HEK293 (cell line): ENCODE results near the gene EMSY.

Source experiments
- CTCF ChIA-PET: fragments of 350-600 bp; formaldehyde crosslinking; extraction: SDS; loops from one replicate; lab custom pipeline; 2021; ENCODE audit warnings: antibody characterized with exemption; lab: Yijun Ruan, JAX
- POLR2A ChIA-PET: fragments of 300-600 bp; formaldehyde crosslinking; extraction: SDS; loops from one replicate; lab custom pipeline; 2020; ENCODE audit warnings: antibody characterized with exemption, inconsistent platforms; lab: Yijun Ruan, JAX
- H3K27ac ChIP-seq: fragments of 200-500 bp; sonication (Bioruptor generic); 2 replicates; pipeline ENCODE4 v1.5.1; 2014; ENCODE audit warnings: low read depth, low read length, control low read depth, inconsistent platforms; ENCODE audit errors: extremely low read depth
- H3K36me3 ChIP-seq, 2 experiments: fragments of 200-500 bp in 1 of 2; sonication (Bioruptor generic) in 1 of 2; 1 replicate in 1 of 2; 2 replicates in 1 of 2; pipeline ENCODE4 v1.5.1; 2014 to 2017; ENCODE audit warnings: inconsistent platforms in 2 of 2, low read length in 2 of 2; ENCODE audit not compliant: control insufficient read depth in 2 of 2, insufficient read depth in 1 of 2
- H3K4me1 ChIP-seq: fragments of 200-500 bp; sonication (Bioruptor generic); 2 replicates; pipeline ENCODE4 v1.5.1; 2014; ENCODE audit warnings: mild to moderate bottlenecking, low read length, inconsistent platforms; ENCODE audit not compliant: control insufficient read depth, insufficient read depth
- H3K4me3 ChIP-seq: 2 replicates; pipeline ENCODE4 v1.5.1; 2011; ENCODE audit warnings: low read depth, mild to moderate bottlenecking, control low read depth, low read length, moderate library complexity
- H3K9me3 ChIP-seq: fragments of 200-500 bp; sonication (Bioruptor generic); 2 replicates; pipeline ENCODE4 v1.5.1; 2014; ENCODE audit warnings: low read depth, low read length, inconsistent platforms; ENCODE audit not compliant: control insufficient read depth, insufficient read depth
- FEZF1 ChIP-seq: fragments of 450-650 bp; formaldehyde crosslinking; IDR thresholded peaks from 2 replicates; pipeline ENCODE4 v1.5.1; 2016; ENCODE audit warnings: missing biosample characterization, missing genetic modification characterization
- KLF1 ChIP-seq: fragments of 450-650 bp; formaldehyde crosslinking; IDR thresholded peaks from 2 replicates; pipeline ENCODE4 v1.5.1; 2016; ENCODE audit warnings: missing biosample characterization, missing genetic modification characterization
- KLF17 ChIP-seq: fragments of 450-650 bp; formaldehyde crosslinking; IDR thresholded peaks from 2 replicates; pipeline ENCODE4 v1.5.1; 2016; ENCODE audit warnings: missing biosample characterization, missing genetic modification characterization
- KLF8 ChIP-seq: fragments of 450-650 bp; formaldehyde crosslinking; IDR thresholded peaks from 2 replicates; pipeline ENCODE4 v1.5.1; 2016; ENCODE audit warnings: missing biosample characterization, missing genetic modification characterization
- MEIS1 ChIP-seq: sonication (generic); formaldehyde crosslinking; IDR thresholded peaks from 2 replicates; pipeline ENCODE4 v1.8.1; 2022; ENCODE audit warnings: missing genetic modification reagents, mild to moderate bottlenecking, borderline replicate concordance
- MZF1 ChIP-seq: fragments of 450-650 bp; formaldehyde crosslinking; IDR thresholded peaks from 2 replicates; pipeline ENCODE4 v1.5.1; 2017; ENCODE audit warnings: missing biosample characterization, missing genetic modification characterization, borderline replicate concordance
- PRDM6 ChIP-seq: fragments of 450-650 bp; formaldehyde crosslinking; IDR thresholded peaks from 2 replicates; pipeline ENCODE4 v1.5.1; 2017; ENCODE audit warnings: missing biosample characterization, missing genetic modification characterization
- REPIN1 ChIP-seq: fragments of 450-650 bp; formaldehyde crosslinking; IDR thresholded peaks from 2 replicates; pipeline ENCODE4 v1.5.1; 2017; ENCODE audit warnings: missing biosample characterization, missing genetic modification characterization, low read depth
- SP7 ChIP-seq: fragments of 450-650 bp; formaldehyde crosslinking; IDR thresholded peaks from 2 replicates; pipeline ENCODE4 v1.5.1; 2016; ENCODE audit warnings: missing biosample characterization, missing genetic modification characterization
- ZBTB20 ChIP-seq: fragments of 450-650 bp; formaldehyde crosslinking; IDR thresholded peaks from 2 replicates; pipeline ENCODE4 v1.5.1; 2016; ENCODE audit warnings: missing biosample characterization, missing genetic modification characterization
- ZEB2 ChIP-seq: fragments of 450-650 bp; formaldehyde crosslinking; IDR thresholded peaks from 2 replicates; pipeline ENCODE4 v1.5.1; 2016; ENCODE audit warnings: missing biosample characterization, missing genetic modification characterization
- ZFP41 ChIP-seq: fragments of 450-650 bp; formaldehyde crosslinking; IDR thresholded peaks from 2 replicates; pipeline ENCODE4 v1.5.1; 2016; ENCODE audit warnings: missing biosample characterization, missing genetic modification characterization, borderline replicate concordance
- ZNF112 ChIP-seq: fragments of 450-650 bp; formaldehyde crosslinking; IDR thresholded peaks from 2 replicates; pipeline ENCODE4 v1.5.0; 2017; ENCODE audit warnings: missing biosample characterization, missing genetic modification characterization
- ZNF121 ChIP-seq: fragments of 450-650 bp; formaldehyde crosslinking; IDR thresholded peaks from 2 replicates; pipeline ENCODE4 v1.5.1; 2016; ENCODE audit warnings: missing biosample characterization, missing genetic modification characterization
- ZNF138 ChIP-seq: fragments of 450-650 bp; formaldehyde crosslinking; IDR thresholded peaks from 2 replicates; pipeline ENCODE4 v1.5.1; 2016; ENCODE audit warnings: missing biosample characterization, missing genetic modification characterization, borderline replicate concordance
- ZNF155 ChIP-seq: fragments of 450-650 bp; formaldehyde crosslinking; IDR thresholded peaks from 2 replicates; pipeline ENCODE4 v1.5.1; 2016; ENCODE audit warnings: missing biosample characterization, missing genetic modification characterization
- ZNF23 ChIP-seq: fragments of 450-650 bp; formaldehyde crosslinking; IDR thresholded peaks from 2 replicates; pipeline ENCODE4 v1.5.1; 2016; ENCODE audit warnings: missing biosample characterization, missing genetic modification characterization, borderline replicate concordance
- ZNF274 ChIP-seq, 2 experiments: fragments of 200-500 bp in 1 of 2; fragments of 450-650 bp in 1 of 2; sonication (Bioruptor generic) in 1 of 2; formaldehyde crosslinking in 1 of 2; IDR thresholded peaks; 2 replicates each; pipeline versions ENCODE4 v1.5.1 to v1.6.1; 2014 to 2016; ENCODE audit warnings: borderline replicate concordance in 1 of 2, inconsistent platforms in 1 of 2, low read length in 1 of 2, missing biosample characterization in 1 of 2, missing genetic modification characterization in 1 of 2
- ZNF341 ChIP-seq: fragments of 450-650 bp; formaldehyde crosslinking; IDR thresholded peaks from 2 replicates; pipeline ENCODE4; 2016; ENCODE audit warnings: low read depth, missing biosample characterization, missing genetic modification characterization
- ZNF394 ChIP-seq: fragments of 450-650 bp; formaldehyde crosslinking; IDR thresholded peaks from 2 replicates; pipeline ENCODE4 v1.5.1; 2016; ENCODE audit warnings: missing biosample characterization, missing genetic modification characterization, mild to moderate bottlenecking, moderate library complexity, borderline replicate concordance
- ZNF529 ChIP-seq: fragments of 450-650 bp; formaldehyde crosslinking; IDR thresholded peaks from 2 replicates; pipeline ENCODE4 v1.5.1; 2017; ENCODE audit warnings: missing genetic modification characterization, missing biosample characterization; ENCODE audit not compliant: insufficient replicate concordance
- ZNF548 ChIP-seq: fragments of 450-650 bp; formaldehyde crosslinking; IDR thresholded peaks from 2 replicates; pipeline ENCODE4 v1.5.1; 2016; ENCODE audit warnings: missing biosample characterization, missing genetic modification characterization
- ZNF560 ChIP-seq: fragments of 450-650 bp; formaldehyde crosslinking; IDR thresholded peaks from 2 replicates; pipeline ENCODE4 v1.5.1; 2017; ENCODE audit warnings: missing biosample characterization, missing genetic modification characterization, borderline replicate concordance
- ZNF645 ChIP-seq: fragments of 450-650 bp; formaldehyde crosslinking; IDR thresholded peaks from 2 replicates; pipeline ENCODE4; 2016; ENCODE audit warnings: missing biosample characterization, missing genetic modification characterization
- ZNF654 ChIP-seq: fragments of 450-650 bp; formaldehyde crosslinking; IDR thresholded peaks from 2 replicates; pipeline ENCODE4 v1.5.1; 2016; ENCODE audit warnings: low read depth, missing biosample characterization, missing genetic modification characterization
- ZNF658 ChIP-seq: fragments of 450-650 bp; formaldehyde crosslinking; IDR thresholded peaks from 2 replicates; pipeline ENCODE4; 2016; ENCODE audit warnings: missing biosample characterization, missing genetic modification characterization
- ZSCAN4 ChIP-seq: fragments of 450-650 bp; formaldehyde crosslinking; IDR thresholded peaks from 2 replicates; pipeline ENCODE4 v1.5.1; 2017; ENCODE audit warnings: missing biosample characterization, missing genetic modification characterization

Gene EMSY

GRCh38 chr11:76524919-76525318 lies 80.1 kb downstream of the EMSY start:
- ChIA-PET POLR2A (interaction anchor here (2.1 kb wide), 1 partner anchor 79 kb away, joined by 6 read pairs; no protein-coding TSS in a partner anchor), CTCF (interaction anchor here (0.5 to 1.3 kb wide), 4 partner anchors 12 to 206 kb away, joined by 3 read pairs; no protein-coding TSS in a partner anchor)
- H3K27ac ChIP-seq: no peak overlapping the region
- H3K9me3 ChIP-seq: no peaks in the 10 kb centered on the region
- TF ChIP-seq KLF1 (tag by site-specific recombination) (peak; percentile 45; the same call in 1 of the 2 replicates), ZNF654 (tag by site-specific recombination) (no peak), ZNF645 (no peak), ZNF548 (tag by site-specific recombination) (no peak), ZNF155 (no peak), ZNF23 (tag by site-specific recombination) (no peak), ZNF394 (no peak), KLF17 (tag by site-specific recombination) (no peak), ZNF138 (no peak), ZNF560 (tag by site-specific recombination) (no peak), ZNF341 (tag by site-specific recombination) (no peak), FEZF1 (tag by site-specific recombination) (peak; percentile 55), PRDM6 (tag by site-specific recombination) (no peak; the same call in 1 of the 2 replicates), ZNF112 (tag by site-specific recombination) (no peak), ZFP41 (tag by site-specific recombination) (no peak)
- no peak overlapping the region for H3K4me3 ChIP-seq
- H3K4me1 ChIP-seq: peaks cover 2% of the 10 kb centered on the region; the same call in 1 of the 2 replicates
- peaks cover 8 to 36% of the 10 kb centered on the region in 2 experiments for H3K36me3 ChIP-seq

GRCh38 chr11:76526878-76527277 lies 82.1 kb downstream of the EMSY start:
- CTCF ChIA-PET: interaction anchor here (0.7 to 1.2 kb wide), 3 partner anchors 14 to 1021 kb away, joined by 3 to 4 read pairs (median 3); no protein-coding TSS in a partner anchor

GRCh38 chr11:76542436-76542835 lies 97.6 kb downstream of the EMSY start:
- no peak overlapping the region for H3K27ac ChIP-seq
- no peaks in the 10 kb centered on the region for H3K4me1 ChIP-seq
- H3K4me3 ChIP-seq: no peak overlapping the region
- H3K36me3 ChIP-seq: peaks cover 17 to 77% of the 10 kb centered on the region in 2 experiments
- ChIA-PET POLR2A (no interaction called here), CTCF (no interaction called here)
- TF ChIP-seq SP7 (tag by site-specific recombination) (no peak), ZSCAN4 (tag by site-specific recombination) (no peak), ZEB2 (no peak), REPIN1 (no peak), KLF8 (no peak), MEIS1 (CRISPR knock-in tag) (no peak), ZNF529 (tag by site-specific recombination) (no peak), ZNF658 (tag by site-specific recombination) (no peak)
- no peaks in the 10 kb centered on the region for H3K9me3 ChIP-seq

More at GRCh38 chr11:76526878-76527277, 82.1 kb downstream of the EMSY start:
- no peaks in the 10 kb centered on the region for H3K9me3 ChIP-seq
- H3K27ac ChIP-seq: no peak overlapping the region
- TF ChIP-seq ZNF654 (tag by site-specific recombination) (no peak), ZNF274 (IDR thresholded peaks at IDR 0.05; ENCODE audit: low read length) (no peak), ZNF274 (tag by site-specific recombination; IDR thresholded peaks at IDR 0.05; ENCODE audit: borderline replicate concordance) (no peak), ZBTB20 (tag by site-specific recombination) (no peak), MZF1 (tag by site-specific recombination) (no peak), ZNF121 (tag by site-specific recombination) (no peak)
- H3K4me3 ChIP-seq: no peak overlapping the region
- POLR2A ChIA-PET: no interaction called here
- H3K4me1 ChIP-seq: peaks cover 2% of the 10 kb centered on the region; the same call in 1 of the 2 replicates
- peaks cover 11 to 48% of the 10 kb centered on the region in 2 experiments for H3K36me3 ChIP-seq
